D721Med (cell line): Measurements from ENCODE around the gene SNTA1.
"Not testable (repeated sequence)": the region's sequence is repeated elsewhere in the genome, so short reads cannot be mapped to it uniquely, and the experiment has no call there.

Experiments used
- DNase-seq: peaks from one replicate; pipeline ENCODE4 v3.0.0; 2011; ENCODE audit warnings: low spot score; ENCODE audit not compliant: insufficient read length
- FAIRE-seq: peaks from 2 replicates; lab custom pipeline; 2011; peaks lifted over from hg19 to GRCh38; lab: Jason Lieb, UNC
- CTCF ChIP-seq: IDR thresholded peaks from 2 replicates; pipeline ENCODE4 v1.5.1; 2012; ENCODE audit warnings: mild to moderate bottlenecking, control low read depth; ENCODE audit not compliant: insufficient read depth; ENCODE audit errors: missing control alignments

The SNTA1 gene

GRCh38 chr20:33474097-33474873 lies 30.7 kb upstream of the SNTA1 start:
- TF ChIP-seq CTCF = no peak
- FAIRE-seq (no peak), DNase-seq (no peak)

- FAIRE-seq (no peak), DNase-seq (no peak)
- no peak for TF ChIP-seq CTCF
Measured at GRCh38 chr20:33472868-33473435, 29.4 kb upstream of the SNTA1 start.

- no peak for DNase-seq
- no peak for FAIRE-seq
- no peak for TF ChIP-seq CTCF
Measured at GRCh38 chr20:33470866-33471265, 27.3 kb upstream of the SNTA1 start.

GRCh38 chr20:33470457-33470856 lies 26.9 kb upstream of the SNTA1 start:
- DNase-seq (no peak), FAIRE-seq (no peak)
- no peak for TF ChIP-seq CTCF

- FAIRE-seq (no peak), DNase-seq (no peak)
- TF ChIP-seq CTCF = no peak
Measured at GRCh38 chr20:33466303-33466646, 22.7 kb upstream of the SNTA1 start.

- no peak for FAIRE-seq
- no peak for DNase-seq
- TF ChIP-seq CTCF = no peak
Measured at GRCh38 chr20:33465481-33466302, 22.1 kb upstream of the SNTA1 start.

GRCh38 chr20:33464759-33465158 lies 21.2 kb upstream of the SNTA1 start:
- not testable (repeated sequence) for FAIRE-seq, DNase-seq
